ENCODE data around the gene NRCAM.

DNA sequence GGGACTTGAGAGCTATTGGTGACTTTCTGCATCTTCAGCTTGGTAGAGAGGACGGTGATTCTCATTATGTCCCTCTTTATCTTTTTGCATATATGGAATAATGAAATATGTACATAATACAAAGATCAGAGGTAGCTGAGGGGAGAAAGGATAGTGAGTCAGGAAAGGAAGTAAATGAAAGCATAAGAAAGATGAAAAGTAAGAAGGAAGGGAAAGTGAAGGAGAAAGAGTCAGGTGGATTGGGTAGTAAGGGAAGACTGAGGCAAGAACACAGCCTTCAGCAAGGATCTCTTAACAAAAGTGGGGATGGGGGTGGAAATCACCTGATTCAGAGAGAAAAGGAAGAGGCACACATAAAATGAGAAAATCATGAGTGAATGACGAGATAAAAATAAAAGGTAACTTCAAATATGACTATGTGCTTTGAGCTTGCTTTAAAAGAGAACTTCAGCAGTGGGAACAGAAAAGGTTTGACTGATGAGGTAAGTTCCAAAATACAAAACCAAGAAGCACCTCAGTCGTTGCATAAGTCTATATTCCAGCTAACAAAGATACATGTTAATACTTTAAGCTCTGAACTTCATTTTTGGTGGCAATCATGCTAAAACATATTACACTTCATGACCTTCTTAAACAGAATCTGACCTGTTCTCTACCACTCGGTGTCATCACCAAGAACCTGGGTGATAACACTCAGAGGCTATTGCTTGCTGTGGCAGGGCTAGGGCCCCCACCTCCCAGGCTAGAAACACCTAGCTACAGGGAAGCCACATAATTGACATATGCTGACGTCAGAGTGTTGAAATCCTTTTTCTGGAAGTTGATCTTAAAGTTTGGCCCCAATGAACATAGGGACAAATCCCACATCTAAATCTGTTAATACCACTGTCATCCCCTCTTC lies 32.9 kb downstream of the NRCAM start:
- TF ChIP-seq, protein P1, sequence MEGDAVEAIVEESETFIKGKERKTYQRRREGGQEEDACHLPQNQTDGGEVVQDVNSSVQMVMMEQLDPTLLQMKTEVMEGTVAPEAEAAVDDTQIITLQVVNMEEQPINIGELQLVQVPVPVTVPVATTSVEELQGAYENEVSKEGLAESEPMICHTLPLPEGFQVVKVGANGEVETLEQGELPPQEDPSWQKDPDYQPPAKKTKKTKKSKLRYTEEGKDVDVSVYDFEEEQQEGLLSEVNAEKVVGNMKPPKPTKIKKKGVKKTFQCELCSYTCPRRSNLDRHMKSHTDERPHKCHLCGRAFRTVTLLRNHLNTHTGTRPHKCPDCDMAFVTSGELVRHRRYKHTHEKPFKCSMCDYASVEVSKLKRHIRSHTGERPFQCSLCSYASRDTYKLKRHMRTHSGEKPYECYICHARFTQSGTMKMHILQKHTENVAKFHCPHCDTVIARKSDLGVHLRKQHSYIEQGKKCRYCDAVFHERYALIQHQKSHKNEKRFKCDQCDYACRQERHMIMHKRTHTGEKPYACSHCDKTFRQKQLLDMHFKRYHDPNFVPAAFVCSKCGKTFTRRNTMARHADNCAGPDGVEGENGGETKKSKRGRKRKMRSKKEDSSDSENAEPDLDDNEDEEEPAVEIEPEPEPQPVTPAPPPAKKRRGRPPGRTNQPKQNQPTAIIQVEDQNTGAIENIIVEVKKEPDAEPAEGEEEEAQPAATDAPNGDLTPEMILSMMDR (conservative IDR thresholded peaks at IDR 0.05 in 1 of 2, IDR thresholded peaks at IDR 0.05 in 1 of 2; ENCODE audit: extremely low read depth in 1 of 2, insufficient read depth in 1 of 2, low read depth in 1 of 2, low read length in 2 of 2), result no peak
- no peak for TF ChIP-seq EZH2 (IDR thresholded peaks at IDR 0.05; ENCODE audit: borderline replicate concordance, low read length)

Data from mammary epithelial cell (primary cell).